H1 (cell line): ENCODE data around the gene CERT1. TPM values are rescaled to one million over a fixed set of nuclear protein-coding genes. Genes with fewer than 3 reads are reported as not detected.

ENCODE experiments used
- CTCF ChIA-PET: fragments of 300-600 bp; sonication (Branson Sonifier 250); formaldehyde crosslinking; loops from one replicate; lab custom pipeline; 2021; ENCODE audit not compliant: partially characterized antibody; lab: Charles Lee
- POLR2A ChIA-PET: fragments of 300-600 bp; sonication (Branson Sonifier 250); formaldehyde crosslinking; loops from one replicate; lab custom pipeline; 2021; ENCODE audit warnings: inconsistent platforms; ENCODE audit not compliant: partially characterized antibody; lab: Charles Lee
- DNase-seq, 2 experiments: peaks; one replicate each; pipeline versions ENCODE4 v3.0.0 to v3.0.0-alpha.2; 2010 to 2022; ENCODE audit warnings: low spot score in 2 of 2, low read depth in 1 of 2, mixed read lengths in 1 of 2
- FAIRE-seq: peaks from 2 replicates; lab custom pipeline; 2011; peaks lifted over from hg19 to GRCh38; lab: Jason Lieb, UNC
- H2AFZ ChIP-seq: 2 replicates; pipeline ENCODE4 v1.8.1; 2012; ENCODE audit warnings: low read length, inconsistent platforms
- H2AK5ac ChIP-seq: 2 replicates; pipeline ENCODE4 v1.6.1; 2013; ENCODE audit warnings: low read depth, low read length
- H2BK120ac ChIP-seq: replicated peaks from 2 replicates; pipeline ENCODE3; 2013; ENCODE audit warnings: low read depth, low read length, inconsistent platforms
- H2BK12ac ChIP-seq: 2 replicates; pipeline ENCODE4 v1.6.1; 2013; ENCODE audit warnings: low read depth, low read length
- H2BK15ac ChIP-seq: 2 replicates; pipeline ENCODE4 v1.6.1; 2013; ENCODE audit warnings: low read length
- H2BK20ac ChIP-seq: 2 replicates; pipeline ENCODE4 v1.6.1; 2013; ENCODE audit warnings: low read length
- H2BK5ac ChIP-seq: 2 replicates; pipeline ENCODE4 v1.6.1; 2013; ENCODE audit warnings: low read depth, low read length
- H3K14ac ChIP-seq: 2 replicates; pipeline ENCODE4 v1.6.1; 2013; ENCODE audit warnings: inconsistent platforms; ENCODE audit not compliant: insufficient read length
- H3K18ac ChIP-seq: 2 replicates; pipeline ENCODE4 v1.6.1; 2013; ENCODE audit warnings: low read length; ENCODE audit errors: extremely low read depth
- H3K23ac ChIP-seq: 2 replicates; pipeline ENCODE4 v1.6.1; 2013; ENCODE audit warnings: inconsistent platforms; ENCODE audit not compliant: insufficient read length
- H3K23me2 ChIP-seq: 2 replicates; pipeline ENCODE4 v1.6.1; 2013; ENCODE audit warnings: low read depth, low read length
- H3K27ac ChIP-seq: 2 replicates; pipeline ENCODE4 v1.6.1; 2011; ENCODE audit warnings: low read depth, low read length, inconsistent platforms
- H3K27me3 ChIP-seq, 4 experiments: replicated peaks in 1 of 4; 1 replicate in 1 of 4; 2 replicates in 3 of 4; pipeline versions ENCODE4 v1.6.1 to v1.8.1; 2011 to 2013; ENCODE audit warnings: low read length in 3 of 4, mild to moderate bottlenecking in 3 of 4, inconsistent platforms in 2 of 4, mixed read lengths in 2 of 4, moderate library complexity in 1 of 4; ENCODE audit not compliant: control insufficient read depth in 3 of 4, insufficient read depth in 3 of 4; ENCODE audit errors: extremely low read depth in 1 of 4
- H3K36me3 ChIP-seq, 4 experiments: 2 replicates each; pipeline versions ENCODE4 v1.6.1 to v1.8.1; 2011 to 2013; ENCODE audit warnings: mild to moderate bottlenecking in 4 of 4, low read length in 3 of 4, moderate library complexity in 2 of 4, control low read depth in 1 of 4, inconsistent platforms in 1 of 4; ENCODE audit not compliant: insufficient read depth in 4 of 4, control insufficient read depth in 2 of 4
- H3K4ac ChIP-seq: replicated peaks from 2 replicates; pipeline ENCODE3; 2013; ENCODE audit warnings: low read length, low read depth, mixed read lengths, inconsistent platforms; ENCODE audit not compliant: insufficient read length
- H3K4me1 ChIP-seq, 4 experiments: replicated peaks in 1 of 4; 1 replicate in 1 of 4; 2 replicates in 3 of 4; pipeline versions ENCODE4 v1.6.1 to v1.8.1; 2011 to 2013; ENCODE audit warnings: low read length in 3 of 4, inconsistent platforms in 2 of 4, mixed read lengths in 1 of 4; ENCODE audit not compliant: insufficient read depth in 4 of 4, control insufficient read depth in 3 of 4
- H3K4me2 ChIP-seq, 2 experiments: 2 replicates each; pipeline versions ENCODE4 v1.6.1 to v1.8.1; 2011 to 2013; ENCODE audit warnings: low read depth in 2 of 2, low read length in 2 of 2, control low read depth in 1 of 2, inconsistent platforms in 1 of 2, mild to moderate bottlenecking in 1 of 2; ENCODE audit not compliant: insufficient read depth in 1 of 2
- H3K4me3 ChIP-seq, 4 experiments: fragments of 200-600, 300-600 bp in 1 of 4; sonication (generic), shearing (Covaris generic), sonication (Bioruptor Twin) in 1 of 4; 2 replicates each; pipeline versions ENCODE4 v1.5.1 to v1.8.1; 2011 to 2016; ENCODE audit warnings: low read length in 4 of 4, low read depth in 3 of 4, control low read depth in 2 of 4, inconsistent platforms in 2 of 4, mild to moderate bottlenecking in 2 of 4, mixed read lengths in 1 of 4, moderate library complexity in 1 of 4; ENCODE audit not compliant: insufficient read depth in 2 of 4; ENCODE audit errors: extremely low read depth in 1 of 4
- H3K56ac ChIP-seq: replicated peaks from 2 replicates; pipeline ENCODE3; 2013; ENCODE audit warnings: low read depth, mild to moderate bottlenecking, mixed read lengths, low read length, inconsistent platforms; ENCODE audit not compliant: insufficient read length
- H3K79me1 ChIP-seq: 2 replicates; pipeline ENCODE4 v1.6.1; 2013; ENCODE audit warnings: low read depth, low read length, control low read depth
- H3K79me2 ChIP-seq, 2 experiments: 2 replicates each; pipeline versions ENCODE4 v1.6.1 to v1.8.1; 2012 to 2013; ENCODE audit warnings: low read length in 2 of 2, mild to moderate bottlenecking in 2 of 2, inconsistent platforms in 1 of 2; ENCODE audit not compliant: insufficient read depth in 2 of 2, control insufficient read depth in 1 of 2
- H3K9ac ChIP-seq, 4 experiments: replicated peaks in 1 of 4; 1 replicate in 1 of 4; 2 replicates in 3 of 4; pipeline versions ENCODE4 v1.6.1 to v1.8.1; 2011 to 2013; ENCODE audit warnings: low read depth in 3 of 4, low read length in 3 of 4, control low read depth in 2 of 4, mild to moderate bottlenecking in 2 of 4, moderate library complexity in 2 of 4, inconsistent platforms in 1 of 4; ENCODE audit errors: extremely low read depth in 1 of 4
- H3K9me3 ChIP-seq, 2 experiments: 2 replicates each; pipeline versions ENCODE4 v1.6.1 to v1.8.1; 2012 to 2013; ENCODE audit warnings: mild to moderate bottlenecking in 2 of 2, moderate library complexity in 2 of 2, control low read depth in 1 of 2, inconsistent platforms in 1 of 2, low read depth in 1 of 2, low read length in 1 of 2, mixed read lengths in 1 of 2; ENCODE audit not compliant: insufficient read depth in 2 of 2
- H4K20me1 ChIP-seq, 2 experiments: replicated peaks in 1 of 2; 2 replicates each; pipeline versions ENCODE3 to v1.8.1; 2011 to 2013; ENCODE audit warnings: inconsistent platforms in 2 of 2, low read length in 2 of 2, mild to moderate bottlenecking in 1 of 2; ENCODE audit not compliant: insufficient read depth in 2 of 2, control insufficient read depth in 1 of 2
- H4K5ac ChIP-seq: 2 replicates; pipeline ENCODE4 v1.6.1; 2013; ENCODE audit warnings: low read length, low read depth, mixed read lengths, inconsistent platforms; ENCODE audit not compliant: insufficient read length
- H4K8ac ChIP-seq: 2 replicates; pipeline ENCODE4 v1.8.0; 2013; ENCODE audit warnings: mild to moderate bottlenecking, moderate library complexity, low read length, inconsistent platforms; ENCODE audit not compliant: insufficient read depth; ENCODE audit errors: extremely low read depth
- H4K91ac ChIP-seq: replicated peaks from 2 replicates; pipeline ENCODE3; 2013; ENCODE audit warnings: low read length, mixed read lengths, inconsistent platforms; ENCODE audit not compliant: insufficient read length
- BCL11A ChIP-seq, 2 experiments: IDR thresholded peaks; one replicate each; pipeline ENCODE4 v1.6.1; 2011; ENCODE audit warnings: low read depth in 2 of 2, low read length in 2 of 2, mild to moderate bottlenecking in 2 of 2
- JUN ChIP-seq: IDR thresholded peaks from 2 replicates; pipeline ENCODE4 v1.6.1; 2011; ENCODE audit warnings: low read depth, mild to moderate bottlenecking, improper control_type of control experiment, low read length
- NANOG ChIP-seq: IDR thresholded peaks from 2 replicates; pipeline ENCODE4 v1.6.1; 2011; ENCODE audit warnings: low read length, low read depth, mild to moderate bottlenecking, inconsistent platforms; ENCODE audit not compliant: insufficient read depth, poor library complexity, severe bottlenecking
- PHF8 ChIP-seq: fragments of 200-600 bp; sonication (generic); conservative IDR thresholded peaks from 2 replicates; pipeline ENCODE4 v1.7.1; 2012; ENCODE audit warnings: low read depth, mild to moderate bottlenecking, inconsistent platforms, low read length, moderate library complexity
- RAD21 ChIP-seq, 2 experiments: IDR thresholded peaks in 1 of 2; conservative IDR thresholded peaks in 1 of 2; 2 replicates each; pipeline ENCODE4 v1.6.1; 2011; ENCODE audit warnings: low read depth in 2 of 2, low read length in 2 of 2, improper control_type of control experiment in 1 of 2, inconsistent platforms in 1 of 2, mild to moderate bottlenecking in 1 of 2, moderate library complexity in 1 of 2
- RXRA ChIP-seq: IDR thresholded peaks from 2 replicates; pipeline ENCODE4 v1.6.1; 2011; ENCODE audit warnings: low read depth, mild to moderate bottlenecking, low read length, moderate library complexity; ENCODE audit not compliant: insufficient read depth
- SIRT6 ChIP-seq: IDR thresholded peaks from one replicate; pipeline ENCODE4 v1.7.1; 2012; ENCODE audit warnings: low read length, inconsistent platforms
- SP2 ChIP-seq: IDR thresholded peaks from 2 replicates; pipeline ENCODE4 v1.6.1; 2012; ENCODE audit warnings: mild to moderate bottlenecking, low read length, inconsistent platforms
- SP4 ChIP-seq: IDR thresholded peaks from 2 replicates; pipeline ENCODE4 v1.6.1; 2012; ENCODE audit warnings: low read length, inconsistent platforms
- SUZ12 ChIP-seq: fragments of 200-600 bp; sonication (generic); IDR thresholded peaks from 2 replicates; pipeline ENCODE4 v1.6.1; 2012; ENCODE audit warnings: mild to moderate bottlenecking, inconsistent platforms, low read length, moderate library complexity, mixed read lengths
- WGBS, 2 experiments: shearing (Covaris generic) in 1 of 2; methylation state at CpG; one replicate each; pipeline versions ENCODE4 v1.1.6 to v1.1.7; 2013 to 2015; ENCODE audit warnings: low lambda C conversion rate in 2 of 2, mixed read lengths in 2 of 2, inconsistent platforms in 1 of 2, low coverage in 1 of 2, missing lambda C conversion rate in 1 of 2; ENCODE audit not compliant: insufficient replicate concordance in 2 of 2, insufficient coverage in 1 of 2, insufficient read length in 1 of 2; ENCODE audit errors: extremely low coverage in 1 of 2, missing lambda C conversion rate in 1 of 2; 5-methylcytosine and 5-hydroxymethylcytosine counted together
- polyA plus RNA-seq, 7 experiments: library from polyadenylated mRNA; depleted of rRNA in 3 of 7; stranded (reverse) in 5 of 7; unstranded in 2 of 7; fragments of >200 nt in 5 of 7; fragments of 200-250 nt in 2 of 7; gene quantifications; 1 replicate in 5 of 7; 2 replicates in 1 of 7; 4 replicates in 1 of 7; pipeline versions ENCODE4 v1.2.1 to v1.2.3, GENCODE V29; 2011 to 2013; ENCODE audit warnings: missing spikeins in 2 of 7, mixed read lengths in 2 of 7
- total RNA-seq: library from RNA; stranded (reverse); fragmentation: NEBNext Ultra II Directional; extraction: Animal tissue kit (Norgen Biotek cat#: 25700); gene quantifications from 2 replicates; pipeline ENCODE4 v1.2.1, GENCODE V29; 2021

Gene CERT1
- total and polyA plus RNA-seq, 2 of the 8 experiments (the other 6 are each of a cell fraction or from before 2014, with no cell fraction given), result 7.8 to 55.3 TPM

- H3K9ac ChIP-seq, result no peak overlapping the region
- H3K4me3 ChIP-seq, result no peak overlapping the region
- no peak overlapping the region for H2BK5ac ChIP-seq
- DNase-seq (no peak), FAIRE-seq (no peak)
- no peaks in the 10 kb centered on the region for H3K4me1 ChIP-seq
- WGBS, 2 experiments, result 93% methylated on average over 1 of the region's 1 CpG; no CpG with 5 or more reads in 1 of the 2 experiments
- H4K8ac ChIP-seq, result no peak overlapping the region
- H4K91ac ChIP-seq, result no peak overlapping the region
- no peak overlapping the region for H2BK12ac ChIP-seq
- no peaks in the 10 kb centered on the region for H3K79me2 ChIP-seq
- H2AFZ ChIP-seq, result no peak overlapping the region
- no peaks in the 10 kb centered on the region for H4K20me1 ChIP-seq
- no peaks in the 10 kb centered on the region for H3K9me3 ChIP-seq
- ChIA-PET CTCF (no interaction called here), POLR2A (no interaction called here)
- no peak overlapping the region for H3K18ac ChIP-seq
- no peak overlapping the region for H3K27ac ChIP-seq
- no peak overlapping the region for H2BK20ac ChIP-seq
- no peak overlapping the region for H3K4ac ChIP-seq
- H3K14ac ChIP-seq, result no peak overlapping the region
- H3K56ac ChIP-seq, result no peak overlapping the region
- H2AK5ac ChIP-seq, result no peak overlapping the region
- no peaks in the 10 kb centered on the region for H3K79me1 ChIP-seq
- no peak overlapping the region for H4K5ac ChIP-seq
- no peak overlapping the region for H2BK120ac ChIP-seq
- H3K23ac ChIP-seq, result no peak overlapping the region
- no peak overlapping the region for H3K4me2 ChIP-seq
- TF ChIP-seq PHF8, result no peak
- no peak for TF ChIP-seq RXRA
- TF ChIP-seq RAD21 (IDR thresholded peaks at IDR 0.05 in 1 of 2, conservative IDR thresholded peaks at IDR 0.05 in 1 of 2; ENCODE audit: low read depth in 2 of 2, low read length in 2 of 2), result no peak
- TF ChIP-seq BCL11A (IDR thresholded peaks at IDR 0.05; ENCODE audit: low read depth in 2 of 2, low read length in 2 of 2), result no peak
- TF ChIP-seq SUZ12, result no peak
- TF ChIP-seq NANOG, result no peak
- no peak for TF ChIP-seq SP2
- TF ChIP-seq JUN, result no peak
- no peak for TF ChIP-seq SP4
- TF ChIP-seq SIRT6, result no peak
- no peak overlapping the region for H2BK15ac ChIP-seq
- no peaks in the 10 kb centered on the region for H3K27me3 ChIP-seq
- H3K23me2 ChIP-seq, result no peaks in the 10 kb centered on the region
- peaks cover 0 to 6% (median 0%) of the 10 kb centered on the region in 4 experiments; a peak in 1 of 8 replicates for H3K36me3 ChIP-seq
These were observed 41.9 kb upstream of the CERT1 start for GRCh38 chr5:75553358-75553757.
